NCI-H2081 (cell line): Measurements from ENCODE around the gene MID1.

Experiments used
- DNase-seq, 2 experiments: peaks; one replicate each; lab custom pipeline; 2025; lab: John Stamatoyannopoulos, UW

MID1 gene

DNA sequence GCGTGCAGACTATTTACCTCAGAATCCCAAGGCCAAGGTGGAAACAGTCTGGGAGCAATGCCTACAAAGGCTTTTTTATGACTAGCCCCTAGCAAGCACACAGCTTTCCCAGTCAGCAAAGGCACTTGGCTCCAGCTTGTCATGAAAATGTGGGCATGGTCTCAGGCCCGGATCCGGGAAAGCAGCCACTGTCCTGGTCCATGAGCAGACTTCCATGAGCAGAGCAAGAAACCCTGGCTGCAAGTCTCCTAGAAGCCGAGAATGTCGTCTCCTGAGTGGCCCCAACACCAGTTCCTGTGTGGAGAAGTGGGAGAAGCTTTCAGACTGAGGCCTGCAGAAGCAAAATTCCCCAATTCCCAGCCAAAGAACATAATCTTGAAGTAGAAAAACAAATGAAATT lies 190.5 kb downstream of the MID1 start:
- no peak for DNase-seq

DNA sequence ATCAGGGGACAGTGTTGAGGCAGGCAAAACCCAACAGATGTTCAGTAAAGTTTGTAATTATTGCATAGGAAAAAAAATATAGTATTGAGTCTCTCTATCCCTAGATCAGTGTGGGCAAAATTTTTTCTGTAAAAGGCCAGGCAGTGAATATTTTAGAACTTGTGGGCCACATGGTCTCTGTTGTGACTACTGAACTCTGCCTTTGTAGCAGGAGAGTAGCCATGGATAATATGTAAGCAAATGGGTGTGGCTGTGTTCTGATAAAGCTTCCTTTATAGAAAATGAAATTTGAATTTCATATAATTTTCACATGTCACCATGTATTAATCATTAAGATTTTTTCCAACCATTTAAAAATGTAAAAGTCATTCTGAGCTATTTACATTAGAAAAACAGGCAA lies 193.1 kb downstream of the MID1 start:
- DNase-seq, result no peak

DNA sequence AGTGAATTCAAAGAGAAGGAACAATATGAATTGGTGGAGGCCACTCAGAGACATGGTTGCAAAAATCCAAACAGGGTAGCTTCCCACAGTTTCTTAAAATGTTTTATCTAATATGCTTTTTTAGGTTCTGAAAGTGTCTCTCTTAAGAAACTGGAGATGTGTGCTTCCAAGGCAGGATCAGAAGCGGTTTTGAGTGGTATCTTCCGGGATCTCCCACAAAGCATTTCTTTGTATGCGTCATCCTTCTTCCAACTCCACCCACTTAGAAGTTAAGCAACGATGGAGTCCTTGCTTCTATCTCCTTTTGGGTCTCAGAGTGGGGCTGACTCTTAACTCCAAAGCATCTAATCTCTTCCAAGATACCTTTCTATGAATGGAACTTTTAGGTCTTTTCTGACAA lies 196.7 kb downstream of the MID1 start:
- DNase-seq, result no peak

DNA sequence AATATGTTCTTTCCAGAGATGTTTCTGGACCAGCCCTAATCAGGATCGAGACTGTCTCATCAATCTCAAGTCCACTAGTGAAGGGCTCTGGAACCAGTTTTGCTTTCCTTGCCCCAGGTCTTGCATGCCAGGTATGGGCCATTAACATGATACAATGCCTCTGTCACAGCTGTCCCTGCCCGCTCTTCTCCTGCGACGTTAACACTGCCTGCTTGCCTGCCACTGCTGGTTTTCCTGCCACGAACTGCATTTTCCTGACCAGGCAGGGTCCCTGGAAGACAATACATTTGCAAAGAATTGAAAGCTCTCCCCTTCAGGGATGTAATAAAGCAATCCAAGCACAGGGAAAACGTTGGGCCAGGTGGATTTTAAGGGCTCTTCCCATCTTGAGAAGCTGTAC lies 200.3 kb downstream of the MID1 start:
- no peak for DNase-seq

DNA sequence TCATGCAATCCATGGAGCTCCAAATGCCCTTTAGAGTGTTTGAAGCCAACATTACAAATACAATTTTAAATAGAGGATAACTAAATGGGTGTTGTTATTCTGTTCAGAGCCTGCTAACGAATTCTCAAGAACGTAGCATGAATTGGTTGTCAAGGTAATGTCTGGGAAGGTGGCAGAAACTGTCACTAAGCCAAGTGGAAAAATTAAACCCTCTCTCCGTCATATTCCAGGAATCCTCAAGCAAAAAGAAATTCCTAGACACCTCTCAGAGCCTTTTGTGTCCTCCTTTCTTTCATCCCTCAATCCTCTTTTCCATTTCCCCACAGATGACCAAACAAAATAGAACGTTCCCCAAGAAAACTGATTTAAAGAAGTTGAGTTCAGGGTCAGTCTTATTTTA lies 204.0 kb downstream of the MID1 start:
- DNase-seq, result no peak

DNA sequence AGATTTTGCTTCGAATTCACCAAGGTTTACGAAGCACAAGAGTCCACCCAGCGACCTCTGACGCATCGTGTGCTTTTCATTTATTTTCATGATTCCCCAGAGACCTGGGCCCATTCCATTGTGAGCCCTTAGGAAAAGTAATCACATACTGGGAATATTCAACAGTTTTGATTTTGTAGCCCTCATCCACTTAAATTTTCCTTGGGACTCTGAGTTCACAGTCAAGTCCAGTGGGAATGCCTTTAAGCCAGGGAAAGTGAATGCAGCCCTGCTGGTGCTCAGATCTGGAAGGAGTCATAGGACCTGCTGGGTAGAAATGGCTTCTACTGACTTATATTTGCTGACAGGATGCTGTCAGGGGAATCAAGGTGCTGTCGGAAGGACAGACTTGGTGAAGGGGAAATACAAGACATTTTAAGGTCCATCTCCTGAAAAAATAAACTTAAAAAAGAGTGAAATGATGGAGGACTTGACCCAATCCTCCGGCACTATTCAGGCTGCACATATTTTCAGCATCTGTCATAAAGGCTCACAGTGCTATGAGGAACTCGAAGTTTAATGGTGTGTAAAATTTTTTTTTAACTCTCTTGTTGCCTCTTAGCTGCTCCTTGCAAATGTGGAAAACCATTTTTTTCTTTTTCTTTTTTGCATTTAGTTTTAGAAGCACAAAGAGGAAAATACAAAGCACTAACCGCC lies 204.9 kb downstream of the MID1 start:
- DNase-seq, result no peak

DNA sequence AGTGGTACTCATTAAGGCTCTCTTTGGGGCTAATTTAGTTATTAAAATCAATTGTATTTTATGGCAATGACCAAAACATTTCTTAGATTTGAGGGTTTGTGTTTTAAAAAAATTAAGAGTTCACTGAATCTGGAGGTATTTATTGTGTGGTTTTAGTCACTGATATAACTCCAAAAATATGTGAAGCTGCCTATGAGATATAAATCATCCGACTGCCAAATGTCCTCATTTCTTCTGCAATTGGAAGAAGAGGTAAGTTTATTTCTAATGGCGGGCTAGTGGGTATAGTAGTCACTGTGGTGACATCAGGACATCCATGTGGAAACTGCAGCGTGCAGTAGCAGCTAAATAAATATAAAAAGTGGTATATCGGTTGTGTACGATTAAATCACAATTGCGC lies 205.5 kb downstream of the MID1 start:
- no peak for DNase-seq

DNA sequence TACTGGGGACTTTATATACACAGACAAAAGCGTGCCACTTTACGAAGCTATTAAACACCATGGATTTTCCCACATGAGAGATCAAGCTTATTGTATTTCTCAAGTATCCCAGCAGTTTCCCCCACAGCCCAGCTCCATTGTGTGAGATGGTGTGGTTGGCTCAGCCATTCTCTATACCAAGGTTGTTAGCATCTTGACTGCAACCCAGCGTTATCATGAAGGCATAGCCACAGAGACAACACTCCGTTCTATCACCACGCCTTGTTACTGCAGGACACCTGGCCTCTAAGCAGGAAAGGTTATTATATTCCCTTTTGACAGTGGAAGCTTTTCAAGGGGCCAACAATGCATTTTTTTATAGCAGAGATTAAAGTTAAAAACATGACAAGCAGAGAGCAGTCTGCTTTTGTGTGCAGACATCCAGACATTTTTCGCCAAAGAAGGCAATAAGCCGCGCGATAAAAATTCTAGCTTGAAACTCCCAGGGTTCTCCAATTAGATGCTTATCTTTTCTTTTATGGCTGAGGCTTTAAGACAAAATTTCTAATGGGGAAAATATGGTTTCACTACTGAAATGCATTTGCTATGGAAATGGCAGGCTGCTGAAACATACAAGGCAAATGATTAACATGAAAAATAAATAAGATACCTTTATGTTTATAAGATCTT lies 206.1 kb downstream of the MID1 start:
- no peak for DNase-seq

DNA sequence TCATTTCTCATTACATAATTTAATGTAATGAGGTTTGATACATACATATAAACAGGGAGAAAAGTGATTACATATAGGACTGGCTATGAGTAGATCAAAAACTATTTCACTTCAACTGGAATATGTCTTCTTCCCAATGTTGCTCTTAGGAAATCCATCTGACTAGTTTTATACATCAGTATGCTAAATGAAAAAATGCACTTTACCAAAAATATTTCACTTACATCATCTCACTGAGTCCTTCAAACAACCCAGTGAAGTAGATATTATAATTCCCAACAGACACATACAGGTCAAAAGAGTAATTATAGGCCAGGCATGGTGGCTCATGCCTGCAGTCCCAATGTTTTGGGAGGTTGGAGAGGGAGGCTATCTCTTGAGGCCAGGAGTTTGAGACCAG lies 215.9 kb downstream of the MID1 start:
- no peak for DNase-seq

DNA sequence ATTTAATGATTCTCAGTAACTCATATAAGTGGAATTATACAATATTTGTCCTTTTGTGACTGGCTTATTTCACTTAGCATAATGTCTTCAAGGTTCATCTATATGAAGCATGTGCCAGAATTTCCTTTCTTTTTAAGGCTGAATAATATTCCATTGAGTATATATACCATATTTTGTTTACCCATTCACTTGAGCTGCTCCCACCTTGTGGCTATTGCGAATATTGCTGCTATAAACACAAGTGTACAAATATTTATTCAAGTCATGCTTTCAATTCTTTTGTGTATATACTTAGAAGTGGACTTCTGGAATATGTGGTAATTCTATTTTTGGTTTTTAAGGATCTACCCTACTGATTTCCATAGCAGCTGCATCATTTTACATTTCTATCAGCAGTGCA lies 219.1 kb downstream of the MID1 start:
- no peak for DNase-seq

DNA sequence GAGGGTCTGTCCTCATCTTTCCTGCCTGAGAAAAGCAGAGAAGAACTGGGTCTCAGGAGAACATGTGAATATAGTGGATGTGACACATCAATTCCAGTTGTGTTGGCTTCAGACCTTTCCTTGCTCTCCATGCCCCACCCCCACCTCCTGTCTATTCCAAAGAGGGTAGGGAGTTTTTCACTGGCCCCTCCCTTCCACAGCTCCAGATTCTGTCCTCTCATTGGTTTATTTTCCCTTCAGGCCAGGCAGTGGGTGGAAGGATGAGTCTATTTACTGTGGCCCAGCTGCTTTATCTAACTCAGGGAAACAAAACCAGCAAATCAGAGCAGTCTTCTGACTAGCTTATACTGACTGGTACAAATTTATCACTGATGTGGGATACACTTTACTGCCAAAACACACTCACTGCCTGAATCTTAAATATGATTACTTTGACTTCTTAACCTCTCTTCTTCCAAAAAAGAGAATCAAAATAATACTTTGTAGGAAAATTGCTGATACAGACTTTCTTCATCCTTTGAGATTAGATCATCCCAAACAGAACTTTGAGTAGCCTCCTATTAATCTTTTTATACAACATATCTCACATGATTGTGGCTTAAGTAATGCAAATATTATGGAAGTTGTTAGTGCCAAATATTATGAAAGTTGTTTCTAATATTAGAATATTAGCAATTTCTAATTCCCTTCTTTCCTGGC lies 221.2 kb downstream of the MID1 start:
- DNase-seq, result no peak

DNA sequence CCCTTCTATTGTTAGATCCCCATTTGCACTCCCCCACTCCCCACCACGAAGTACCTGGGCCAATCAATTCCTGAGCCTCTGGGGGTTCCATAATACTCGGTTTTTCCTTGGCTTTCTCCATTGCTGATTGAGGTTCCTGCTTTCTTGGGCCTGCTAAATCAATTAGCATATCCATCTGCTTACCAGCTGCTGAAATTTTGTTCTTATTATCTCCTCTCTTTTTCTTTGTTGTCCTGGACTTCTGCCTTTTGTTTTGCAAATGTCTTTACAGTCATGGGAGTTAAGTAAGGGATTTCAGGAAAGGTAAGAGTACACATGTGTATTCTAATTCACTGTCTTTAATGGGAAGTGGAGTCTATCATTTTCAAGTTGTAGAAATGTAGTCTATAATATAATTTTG lies 222.2 kb downstream of the MID1 start:
- DNase-seq, result no peak

DNA sequence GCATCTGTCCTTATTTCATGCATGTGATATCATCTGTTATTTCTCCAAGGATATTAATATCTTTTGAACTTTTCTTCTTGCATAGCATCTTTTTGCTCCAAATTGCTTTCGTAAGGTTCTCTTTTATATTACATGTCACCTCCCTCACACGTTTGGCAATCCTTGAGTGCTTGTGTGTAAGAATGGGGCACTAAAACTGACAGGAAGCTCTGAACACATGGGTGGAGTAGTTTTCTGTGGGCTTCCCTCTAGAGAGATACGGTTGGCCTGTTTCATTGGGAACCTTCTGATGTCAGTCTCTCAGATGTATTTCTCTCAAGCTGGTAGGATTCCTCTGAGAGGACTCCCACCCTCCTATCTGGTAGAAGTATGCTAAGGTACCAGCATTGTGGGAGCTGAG lies 223.0 kb downstream of the MID1 start:
- DNase-seq, result no peak

DNA sequence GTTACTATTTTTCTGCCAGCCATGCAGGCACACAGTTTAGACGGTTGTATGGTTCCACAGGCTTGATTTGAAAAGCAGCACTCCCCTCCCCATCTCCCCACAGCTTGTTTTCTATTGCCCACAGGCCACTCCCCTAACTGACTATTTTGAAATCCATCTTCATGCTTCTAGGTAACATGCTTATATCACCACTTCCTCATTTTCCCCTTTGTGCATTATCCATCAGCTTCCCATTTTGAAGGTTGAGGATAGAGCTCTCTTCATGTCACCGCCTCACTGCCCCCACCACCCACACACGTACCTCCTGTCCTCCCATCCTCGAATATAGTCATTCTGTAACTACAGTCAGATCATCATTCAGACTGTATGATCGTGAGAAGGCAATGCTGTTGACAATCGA lies 224.7 kb downstream of the MID1 start:
- no peak for DNase-seq
